Measurements from ENCODE around the gene AQP7.
A peak's percentile ranks its signal among the peaks of the same experiment; 100 is the strongest.

The AQP7 gene

DNA sequence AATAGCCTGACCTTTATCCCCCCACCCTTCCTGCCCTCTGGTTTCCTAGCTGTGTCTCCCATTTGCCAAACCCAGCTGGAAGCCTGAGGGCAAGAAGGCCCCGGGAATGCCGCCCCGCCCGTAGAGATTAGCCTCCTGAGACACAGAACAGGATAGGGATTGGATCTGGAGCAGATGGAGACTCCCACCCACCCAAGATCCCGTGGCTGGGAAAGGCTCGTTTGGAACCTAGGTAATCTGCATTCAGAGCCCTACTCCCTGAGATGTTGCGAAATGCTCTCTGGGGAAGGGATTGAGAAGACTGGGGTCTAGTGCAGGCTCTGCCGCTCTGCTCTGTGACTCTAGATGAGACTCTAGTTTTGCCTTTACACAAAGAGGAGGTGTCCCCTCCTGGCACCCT is 34.1 kb upstream of the AQP7 start:
- no peak for TF ChIP-seq ZNF157 (tag by site-specific recombination; IDR thresholded peaks at IDR 0.05)
- no peak for TF ChIP-seq ZNF600 (tag by site-specific recombination; IDR thresholded peaks at IDR 0.05)
- TF ChIP-seq ZNF292 (tag by site-specific recombination; IDR thresholded peaks at IDR 0.05; ENCODE audit: borderline replicate concordance, low read depth): no peak
- TF ChIP-seq, protein P1, sequence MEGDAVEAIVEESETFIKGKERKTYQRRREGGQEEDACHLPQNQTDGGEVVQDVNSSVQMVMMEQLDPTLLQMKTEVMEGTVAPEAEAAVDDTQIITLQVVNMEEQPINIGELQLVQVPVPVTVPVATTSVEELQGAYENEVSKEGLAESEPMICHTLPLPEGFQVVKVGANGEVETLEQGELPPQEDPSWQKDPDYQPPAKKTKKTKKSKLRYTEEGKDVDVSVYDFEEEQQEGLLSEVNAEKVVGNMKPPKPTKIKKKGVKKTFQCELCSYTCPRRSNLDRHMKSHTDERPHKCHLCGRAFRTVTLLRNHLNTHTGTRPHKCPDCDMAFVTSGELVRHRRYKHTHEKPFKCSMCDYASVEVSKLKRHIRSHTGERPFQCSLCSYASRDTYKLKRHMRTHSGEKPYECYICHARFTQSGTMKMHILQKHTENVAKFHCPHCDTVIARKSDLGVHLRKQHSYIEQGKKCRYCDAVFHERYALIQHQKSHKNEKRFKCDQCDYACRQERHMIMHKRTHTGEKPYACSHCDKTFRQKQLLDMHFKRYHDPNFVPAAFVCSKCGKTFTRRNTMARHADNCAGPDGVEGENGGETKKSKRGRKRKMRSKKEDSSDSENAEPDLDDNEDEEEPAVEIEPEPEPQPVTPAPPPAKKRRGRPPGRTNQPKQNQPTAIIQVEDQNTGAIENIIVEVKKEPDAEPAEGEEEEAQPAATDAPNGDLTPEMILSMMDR (tag by site-specific recombination; IDR thresholded peaks at IDR 0.05): no peak
- TF ChIP-seq, protein P2, sequence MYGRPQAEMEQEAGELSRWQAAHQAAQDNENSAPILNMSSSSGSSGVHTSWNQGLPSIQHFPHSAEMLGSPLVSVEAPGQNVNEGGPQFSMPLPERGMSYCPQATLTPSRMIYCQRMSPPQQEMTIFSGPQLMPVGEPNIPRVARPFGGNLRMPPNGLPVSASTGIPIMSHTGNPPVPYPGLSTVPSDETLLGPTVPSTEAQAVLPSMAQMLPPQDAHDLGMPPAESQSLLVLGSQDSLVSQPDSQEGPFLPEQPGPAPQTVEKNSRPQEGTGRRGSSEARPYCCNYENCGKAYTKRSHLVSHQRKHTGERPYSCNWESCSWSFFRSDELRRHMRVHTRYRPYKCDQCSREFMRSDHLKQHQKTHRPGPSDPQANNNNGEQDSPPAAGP (tag by site-specific recombination; IDR thresholded peaks at IDR 0.05): 0 out of 2 replicates have a peak, but pooled peaks have one; percentile 28
- TF ChIP-seq ZNF548 (tag by site-specific recombination; IDR thresholded peaks at IDR 0.05): no peak
- TF ChIP-seq, protein P3, sequence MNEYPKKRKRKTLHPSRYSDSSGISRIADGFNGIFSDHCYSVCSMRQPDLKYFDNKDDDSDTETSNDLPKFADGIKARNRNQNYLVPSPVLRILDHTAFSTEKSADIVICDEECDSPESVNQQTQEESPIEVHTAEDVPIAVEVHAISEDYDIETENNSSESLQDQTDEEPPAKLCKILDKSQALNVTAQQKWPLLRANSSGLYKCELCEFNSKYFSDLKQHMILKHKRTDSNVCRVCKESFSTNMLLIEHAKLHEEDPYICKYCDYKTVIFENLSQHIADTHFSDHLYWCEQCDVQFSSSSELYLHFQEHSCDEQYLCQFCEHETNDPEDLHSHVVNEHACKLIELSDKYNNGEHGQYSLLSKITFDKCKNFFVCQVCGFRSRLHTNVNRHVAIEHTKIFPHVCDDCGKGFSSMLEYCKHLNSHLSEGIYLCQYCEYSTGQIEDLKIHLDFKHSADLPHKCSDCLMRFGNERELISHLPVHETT (tag by site-specific recombination; IDR thresholded peaks at IDR 0.05): no peak
- TF ChIP-seq, protein P4, sequence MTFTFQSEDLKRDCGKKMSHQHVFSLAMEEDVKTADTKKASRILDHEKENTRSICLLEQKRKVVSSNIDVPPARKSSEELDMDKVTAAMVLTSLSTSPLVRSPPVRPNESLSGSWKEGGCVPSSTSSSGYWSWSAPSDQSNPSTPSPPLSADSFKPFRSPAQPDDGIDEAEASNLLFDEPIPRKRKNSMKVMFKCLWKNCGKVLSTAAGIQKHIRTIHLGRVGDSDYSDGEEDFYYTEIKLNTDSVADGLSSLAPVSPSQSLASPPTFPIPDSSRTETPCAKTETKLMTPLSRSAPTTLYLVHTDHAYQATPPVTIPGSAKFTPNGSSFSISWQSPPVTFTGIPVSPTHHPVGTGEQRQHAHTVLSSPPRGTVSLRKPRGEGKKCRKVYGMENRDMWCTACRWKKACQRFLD (tag by site-specific recombination; IDR thresholded peaks at IDR 0.05): no peak
- Histone ChIP-seq H3K9me3 (ENCODE audit: control insufficient read depth, insufficient read depth, low read depth, low read length) (no peaks in the 10 kb centered on the region), H3K4me3 (ENCODE audit: low read depth, low read length) (no peak overlapping the region), H3K4me1 (ENCODE audit: control insufficient read depth, insufficient read depth, low read length) (no peaks in the 10 kb centered on the region), H3K36me3 (ENCODE audit: control insufficient read depth in 2 of 2, insufficient read depth in 1 of 2, low read length in 2 of 2) (no peaks in the 10 kb centered on the region), H3K27ac (ENCODE audit: extremely low read depth, low read depth, low read length) (no peak overlapping the region)
- ChIA-PET POLR2A (interaction anchor here (1.4 kb wide), 1 partner anchor 11 kb away, joined by 3 read pairs; the partner anchor contains the start of gene AQP3), CTCF (interaction anchor here (1.0 to 4.8 kb wide), 3 partner anchors 16 to 21 kb away, joined by 4 to 27 read pairs (median 4); no protein-coding TSS in a partner anchor)

DNA sequence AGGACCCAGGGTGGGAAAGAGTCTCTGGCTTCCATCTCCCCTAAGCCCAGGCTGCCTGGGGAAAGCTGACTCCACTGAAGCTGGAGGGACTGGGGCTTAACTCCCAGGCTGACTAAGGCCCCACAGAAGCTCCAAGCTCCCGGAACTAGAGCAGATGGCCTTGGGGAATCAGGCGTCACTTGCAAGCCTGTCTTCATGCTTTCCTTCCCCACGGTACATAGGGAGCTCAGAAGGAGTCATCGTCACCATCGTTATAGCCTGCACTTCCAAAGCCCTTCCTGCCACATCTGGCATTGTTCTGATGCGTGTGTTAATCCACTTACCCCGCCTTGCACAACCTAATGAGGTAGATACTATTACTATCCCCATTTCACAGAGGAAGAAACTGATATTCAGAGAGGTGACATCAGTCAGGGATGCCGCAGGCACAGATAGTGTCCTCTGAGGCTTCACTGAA is 33.5 kb upstream of the AQP7 start:
- TF ChIP-seq, protein P5, sequence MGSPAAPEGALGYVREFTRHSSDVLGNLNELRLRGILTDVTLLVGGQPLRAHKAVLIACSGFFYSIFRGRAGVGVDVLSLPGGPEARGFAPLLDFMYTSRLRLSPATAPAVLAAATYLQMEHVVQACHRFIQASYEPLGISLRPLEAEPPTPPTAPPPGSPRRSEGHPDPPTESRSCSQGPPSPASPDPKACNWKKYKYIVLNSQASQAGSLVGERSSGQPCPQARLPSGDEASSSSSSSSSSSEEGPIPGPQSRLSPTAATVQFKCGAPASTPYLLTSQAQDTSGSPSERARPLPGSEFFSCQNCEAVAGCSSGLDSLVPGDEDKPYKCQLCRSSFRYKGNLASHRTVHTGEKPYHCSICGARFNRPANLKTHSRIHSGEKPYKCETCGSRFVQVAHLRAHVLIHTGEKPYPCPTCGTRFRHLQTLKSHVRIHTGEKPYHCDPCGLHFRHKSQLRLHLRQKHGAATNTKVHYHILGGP (tag by site-specific recombination; IDR thresholded peaks at IDR 0.05): no peak
- TF ChIP-seq ZNF623 (tag by site-specific recombination; IDR thresholded peaks at IDR 0.05) (no peak), ZNF324 (tag by site-specific recombination; IDR thresholded peaks at IDR 0.05) (no peak), SCRT2 (tag by site-specific recombination; IDR thresholded peaks at IDR 0.05) (no peak), ZNF596 (tag by site-specific recombination; IDR thresholded peaks at IDR 0.05) (no peak), ZNF211 (tag by site-specific recombination; IDR thresholded peaks at IDR 0.05; ENCODE audit: low read depth) (no peak), ZNF549 (tag by site-specific recombination; IDR thresholded peaks at IDR 0.05) (no peak), ZNF350 (tag by site-specific recombination; IDR thresholded peaks at IDR 0.05) (no peak), SP3 (tag by site-specific recombination; IDR thresholded peaks at IDR 0.05) (no peak), SALL2 (tag by site-specific recombination; IDR thresholded peaks at IDR 0.05; ENCODE audit: borderline replicate concordance) (no peak)
- TF ChIP-seq, protein P6, sequence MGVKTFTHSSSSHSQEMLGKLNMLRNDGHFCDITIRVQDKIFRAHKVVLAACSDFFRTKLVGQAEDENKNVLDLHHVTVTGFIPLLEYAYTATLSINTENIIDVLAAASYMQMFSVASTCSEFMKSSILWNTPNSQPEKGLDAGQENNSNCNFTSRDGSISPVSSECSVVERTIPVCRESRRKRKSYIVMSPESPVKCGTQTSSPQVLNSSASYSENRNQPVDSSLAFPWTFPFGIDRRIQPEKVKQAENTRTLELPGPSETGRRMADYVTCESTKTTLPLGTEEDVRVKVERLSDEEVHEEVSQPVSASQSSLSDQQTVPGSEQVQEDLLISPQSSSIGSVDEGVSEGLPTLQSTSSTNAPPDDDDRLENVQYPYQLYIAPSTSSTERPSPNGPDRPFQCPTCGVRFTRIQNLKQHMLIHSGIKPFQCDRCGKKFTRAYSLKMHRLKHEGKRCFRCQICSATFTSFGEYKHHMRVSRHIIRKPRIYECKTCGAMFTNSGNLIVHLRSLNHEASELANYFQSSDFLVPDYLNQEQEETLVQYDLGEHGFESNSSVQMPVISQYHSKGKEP (tag by site-specific recombination; IDR thresholded peaks at IDR 0.05): no peak
- TF ChIP-seq, protein P7, sequence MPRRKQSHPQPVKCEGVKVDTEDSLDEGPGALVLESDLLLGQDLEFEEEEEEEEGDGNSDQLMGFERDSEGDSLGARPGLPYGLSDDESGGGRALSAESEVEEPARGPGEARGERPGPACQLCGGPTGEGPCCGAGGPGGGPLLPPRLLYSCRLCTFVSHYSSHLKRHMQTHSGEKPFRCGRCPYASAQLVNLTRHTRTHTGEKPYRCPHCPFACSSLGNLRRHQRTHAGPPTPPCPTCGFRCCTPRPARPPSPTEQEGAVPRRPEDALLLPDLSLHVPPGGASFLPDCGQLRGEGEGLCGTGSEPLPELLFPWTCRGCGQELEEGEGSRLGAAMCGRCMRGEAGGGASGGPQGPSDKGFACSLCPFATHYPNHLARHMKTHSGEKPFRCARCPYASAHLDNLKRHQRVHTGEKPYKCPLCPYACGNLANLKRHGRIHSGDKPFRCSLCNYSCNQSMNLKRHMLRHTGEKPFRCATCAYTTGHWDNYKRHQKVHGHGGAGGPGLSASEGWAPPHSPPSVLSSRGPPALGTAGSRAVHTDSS (tag by site-specific recombination; IDR thresholded peaks at IDR 0.05): no peak
- TF ChIP-seq, protein P8, sequence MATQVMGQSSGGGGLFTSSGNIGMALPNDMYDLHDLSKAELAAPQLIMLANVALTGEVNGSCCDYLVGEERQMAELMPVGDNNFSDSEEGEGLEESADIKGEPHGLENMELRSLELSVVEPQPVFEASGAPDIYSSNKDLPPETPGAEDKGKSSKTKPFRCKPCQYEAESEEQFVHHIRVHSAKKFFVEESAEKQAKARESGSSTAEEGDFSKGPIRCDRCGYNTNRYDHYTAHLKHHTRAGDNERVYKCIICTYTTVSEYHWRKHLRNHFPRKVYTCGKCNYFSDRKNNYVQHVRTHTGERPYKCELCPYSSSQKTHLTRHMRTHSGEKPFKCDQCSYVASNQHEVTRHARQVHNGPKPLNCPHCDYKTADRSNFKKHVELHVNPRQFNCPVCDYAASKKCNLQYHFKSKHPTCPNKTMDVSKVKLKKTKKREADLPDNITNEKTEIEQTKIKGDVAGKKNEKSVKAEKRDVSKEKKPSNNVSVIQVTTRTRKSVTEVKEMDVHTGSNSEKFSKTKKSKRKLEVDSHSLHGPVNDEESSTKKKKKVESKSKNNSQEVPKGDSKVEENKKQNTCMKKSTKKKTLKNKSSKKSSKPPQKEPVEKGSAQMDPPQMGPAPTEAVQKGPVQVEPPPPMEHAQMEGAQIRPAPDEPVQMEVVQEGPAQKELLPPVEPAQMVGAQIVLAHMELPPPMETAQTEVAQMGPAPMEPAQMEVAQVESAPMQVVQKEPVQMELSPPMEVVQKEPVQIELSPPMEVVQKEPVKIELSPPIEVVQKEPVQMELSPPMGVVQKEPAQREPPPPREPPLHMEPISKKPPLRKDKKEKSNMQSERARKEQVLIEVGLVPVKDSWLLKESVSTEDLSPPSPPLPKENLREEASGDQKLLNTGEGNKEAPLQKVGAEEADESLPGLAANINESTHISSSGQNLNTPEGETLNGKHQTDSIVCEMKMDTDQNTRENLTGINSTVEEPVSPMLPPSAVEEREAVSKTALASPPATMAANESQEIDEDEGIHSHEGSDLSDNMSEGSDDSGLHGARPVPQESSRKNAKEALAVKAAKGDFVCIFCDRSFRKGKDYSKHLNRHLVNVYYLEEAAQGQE (tag by site-specific recombination; IDR thresholded peaks at IDR 0.05): no peak
- CTCF ChIA-PET: interaction anchor here (0.9 to 4.8 kb wide), 3 partner anchors 17 to 31 kb away, joined by 3 to 27 read pairs (median 4); no protein-coding TSS in a partner anchor
- Histone ChIP-seq H3K36me3 (ENCODE audit: control insufficient read depth in 2 of 2, insufficient read depth in 1 of 2, low read length in 2 of 2) (no peaks in the 10 kb centered on the region), H3K27ac (ENCODE audit: extremely low read depth, low read depth, low read length) (no peak overlapping the region), H3K4me3 (ENCODE audit: low read depth, low read length) (no peak overlapping the region), H3K4me1 (ENCODE audit: control insufficient read depth, insufficient read depth, low read length) (no peaks in the 10 kb centered on the region), H3K9me3 (ENCODE audit: control insufficient read depth, insufficient read depth, low read depth, low read length) (no peaks in the 10 kb centered on the region)
- POLR2A ChIA-PET: interaction anchor here (1.4 kb wide), 1 partner anchor 11 kb away, joined by 3 read pairs; the partner anchor contains the start of gene AQP3

Data from HEK293 (cell line).